T-helper 2 cell treated with Interferon-gamma antibody and Interleukin-4, amounts not matched to agents 100 ng/mL and 5 ng/mL, for 36 hours (primary cell): Measurements from ENCODE around the gene NAA50. TPM values are rescaled to one million over a fixed set of nuclear protein-coding genes. Genes with fewer than 3 reads are reported as not detected.

Source experiments
- intact Hi-C: fragments of 100-400 bp; cut with micrococcal nuclease; formaldehyde crosslinking; loops from one replicate; pipeline ENCODE4 v1.15.1; 2023
- total RNA-seq: library from RNA; stranded (reverse); gene quantifications from 2 replicates; pipeline ENCODE4 v1.2.3, GENCODE V29; 2022

The NAA50 gene
- total RNA-seq, 1 donor from 2014 or later = 120 TPM

- intact Hi-C loops = loop anchor here (10.0 kb wide), 1 partner anchor 1068 kb away; no protein-coding TSS in a partner anchor
Observed at GRCh38 chr3:113743006-113743630, 2.9 kb downstream of the NAA50 start.

GRCh38 chr3:113741620-113742019 is 4.4 kb downstream of the NAA50 start:
- intact Hi-C loops = loop anchor here (10.0 kb wide), 1 partner anchor 1067 kb away; no protein-coding TSS in a partner anchor

- intact Hi-C loops = loop anchor here (10.0 kb wide), 1 partner anchor 1066 kb away; no protein-coding TSS in a partner anchor
Observed at GRCh38 chr3:113741086-113741485, 5.0 kb downstream of the NAA50 start.

- intact Hi-C loops = loop anchor here (1.0 to 2.0 kb wide), 5 partner anchors 9 to 178 kb away; partner anchors contain the start of genes GRAMD1C and USF3
Observed at GRCh38 chr3:113736548-113737089, 9.4 kb downstream of the NAA50 start.

- intact Hi-C loops = no loop called here
Observed at GRCh38 chr3:113731694-113732093, 14.4 kb downstream of the NAA50 start.

GRCh38 chr3:113730550-113730949 is 15.5 kb downstream of the NAA50 start:
- intact Hi-C loops = no loop called here

- intact Hi-C loops = no loop called here
Observed at GRCh38 chr3:113728661-113729060, 17.4 kb downstream of the NAA50 start.

GRCh38 chr3:113721636-113722035 is 24.4 kb downstream of the NAA50 start:
- intact Hi-C loops = no loop called here

GRCh38 chr3:113719758-113720157 is 26.3 kb downstream of the NAA50 start:
- intact Hi-C loops = no loop called here

- intact Hi-C loops = no loop called here
Observed at GRCh38 chr3:113719294-113719693, 26.8 kb downstream of the NAA50 start.

GRCh38 chr3:113717818-113718217 is 28.2 kb downstream of the NAA50 start:
- intact Hi-C loops = no loop called here

- intact Hi-C loops = no loop called here
Observed at GRCh38 chr3:113717308-113717707, 28.7 kb downstream of the NAA50 start.

- intact Hi-C loops = no loop called here
Observed at GRCh38 chr3:113714702-113715101, 31.3 kb downstream of the NAA50 start.

GRCh38 chr3:113712129-113712528 is 33.9 kb downstream of the NAA50 start:
- intact Hi-C loops = no loop called here

- intact Hi-C loops = no loop called here
Observed at GRCh38 chr3:113707835-113708234, 38.2 kb downstream of the NAA50 start.

GRCh38 chr3:113698956-113699355 is 47.1 kb downstream of the NAA50 start:
- intact Hi-C loops = no loop called here

GRCh38 chr3:113698213-113698742 is 47.8 kb downstream of the NAA50 start:
- intact Hi-C loops = no loop called here

- intact Hi-C loops = loop anchor here (2.0 kb wide), 3 partner anchors 39 to 1135 kb away; partner anchors contain the start of gene SLC35A5
Observed at GRCh38 chr3:113697500-113698090, 48.5 kb downstream of the NAA50 start.

- intact Hi-C loops = loop anchor here (1.0 to 2.0 kb wide), 9 partner anchors 40 to 1450 kb away; partner anchors contain the start of genes CCDC191, NAA50, QTRT2 and SIDT1
Observed at GRCh38 chr3:113696658-113697499, 49.2 kb downstream of the NAA50 start.

- intact Hi-C loops = loop anchor here (1.0 to 2.0 kb wide), 9 partner anchors 41 to 1451 kb away; partner anchors contain the start of genes CCDC191, NAA50, QTRT2 and SIDT1
Observed at GRCh38 chr3:113695786-113696645, 50.0 kb downstream of the NAA50 start, which contains the start of gene USF3. USF3 (minus strand) TSS chr3:113696642; CDS start chr3:113674878, 21,764 bp downstream.
